Body of pancreas (tissue), 4 donors: ENCODE results near the gene THSD7B.

Source experiments
- POLR2A ChIP-seq, 3 donors: fragments of 450-650 bp; IDR thresholded peaks; one replicate each; pipeline ENCODE4 v1.6.1; 2016; ENCODE audit warnings: antibody characterized with exemption in 3 of 3, mild to moderate bottlenecking in 2 of 3
- TF ChIP-seq, protein P1 (sequence below), 7 experiments: fragments of 450-650 bp in 4 of 7; fragments of 200-600 bp in 3 of 7; sonication (generic) in 3 of 7; IDR thresholded peaks; one replicate each; pipeline ENCODE4 v1.5.1; 2016 to 2019; ENCODE audit warnings: antibody characterized with exemption in 7 of 7

DNA sequence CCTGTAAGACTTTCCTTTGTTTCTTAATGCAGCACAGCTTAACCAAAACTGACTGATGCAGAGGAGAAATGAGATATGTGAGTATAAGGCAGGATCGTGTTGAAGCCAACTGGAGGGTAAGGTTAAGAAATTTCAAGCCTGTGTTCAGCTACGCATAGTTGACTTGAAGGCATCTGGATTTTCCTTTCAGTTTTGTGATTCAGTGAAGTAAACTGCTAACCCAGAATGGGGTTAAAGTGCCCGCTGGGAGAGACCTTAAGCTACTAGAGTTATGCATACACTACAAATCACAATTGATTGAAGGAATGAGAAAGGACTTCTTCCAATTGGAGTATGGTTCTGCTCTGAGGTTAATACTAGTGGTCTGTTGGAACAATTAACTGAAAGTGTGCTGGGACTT lies 22.6 kb downstream of the THSD7B start:
- no peak for TF ChIP-seq POLR2A (IDR thresholded peaks at IDR 0.05)
- TF ChIP-seq, protein P1, sequence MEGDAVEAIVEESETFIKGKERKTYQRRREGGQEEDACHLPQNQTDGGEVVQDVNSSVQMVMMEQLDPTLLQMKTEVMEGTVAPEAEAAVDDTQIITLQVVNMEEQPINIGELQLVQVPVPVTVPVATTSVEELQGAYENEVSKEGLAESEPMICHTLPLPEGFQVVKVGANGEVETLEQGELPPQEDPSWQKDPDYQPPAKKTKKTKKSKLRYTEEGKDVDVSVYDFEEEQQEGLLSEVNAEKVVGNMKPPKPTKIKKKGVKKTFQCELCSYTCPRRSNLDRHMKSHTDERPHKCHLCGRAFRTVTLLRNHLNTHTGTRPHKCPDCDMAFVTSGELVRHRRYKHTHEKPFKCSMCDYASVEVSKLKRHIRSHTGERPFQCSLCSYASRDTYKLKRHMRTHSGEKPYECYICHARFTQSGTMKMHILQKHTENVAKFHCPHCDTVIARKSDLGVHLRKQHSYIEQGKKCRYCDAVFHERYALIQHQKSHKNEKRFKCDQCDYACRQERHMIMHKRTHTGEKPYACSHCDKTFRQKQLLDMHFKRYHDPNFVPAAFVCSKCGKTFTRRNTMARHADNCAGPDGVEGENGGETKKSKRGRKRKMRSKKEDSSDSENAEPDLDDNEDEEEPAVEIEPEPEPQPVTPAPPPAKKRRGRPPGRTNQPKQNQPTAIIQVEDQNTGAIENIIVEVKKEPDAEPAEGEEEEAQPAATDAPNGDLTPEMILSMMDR (IDR thresholded peaks at IDR 0.05), result no peak
